ENCODE measurements around the gene ID2. TPM values are rescaled to one million over a fixed set of nuclear protein-coding genes. Genes with fewer than 3 reads are reported as not detected.

The ID2 gene
- total RNA-seq, 1 donor from 2014 or later = 11.9 TPM

- Mint-ChIP-seq H3K27ac (ENCODE audit: unreplicated experiment) (no peak overlapping the region), H3K9me3 (ENCODE audit: unreplicated experiment) (no peaks in the 10 kb centered on the region), H3K4me1 (ENCODE audit: unreplicated experiment) (no peaks in the 10 kb centered on the region), H3K4me3 (ENCODE audit: unreplicated experiment) (no peak overlapping the region), H3K36me3 (ENCODE audit: unreplicated experiment) (no peaks in the 10 kb centered on the region), H3K27me3 (ENCODE audit: unreplicated experiment) (peaks cover 11% of the 10 kb centered on the region)
- no peak for DNase-seq (ENCODE audit: extremely low spot score, unreplicated experiment)
- TF ChIP-seq, protein P1, sequence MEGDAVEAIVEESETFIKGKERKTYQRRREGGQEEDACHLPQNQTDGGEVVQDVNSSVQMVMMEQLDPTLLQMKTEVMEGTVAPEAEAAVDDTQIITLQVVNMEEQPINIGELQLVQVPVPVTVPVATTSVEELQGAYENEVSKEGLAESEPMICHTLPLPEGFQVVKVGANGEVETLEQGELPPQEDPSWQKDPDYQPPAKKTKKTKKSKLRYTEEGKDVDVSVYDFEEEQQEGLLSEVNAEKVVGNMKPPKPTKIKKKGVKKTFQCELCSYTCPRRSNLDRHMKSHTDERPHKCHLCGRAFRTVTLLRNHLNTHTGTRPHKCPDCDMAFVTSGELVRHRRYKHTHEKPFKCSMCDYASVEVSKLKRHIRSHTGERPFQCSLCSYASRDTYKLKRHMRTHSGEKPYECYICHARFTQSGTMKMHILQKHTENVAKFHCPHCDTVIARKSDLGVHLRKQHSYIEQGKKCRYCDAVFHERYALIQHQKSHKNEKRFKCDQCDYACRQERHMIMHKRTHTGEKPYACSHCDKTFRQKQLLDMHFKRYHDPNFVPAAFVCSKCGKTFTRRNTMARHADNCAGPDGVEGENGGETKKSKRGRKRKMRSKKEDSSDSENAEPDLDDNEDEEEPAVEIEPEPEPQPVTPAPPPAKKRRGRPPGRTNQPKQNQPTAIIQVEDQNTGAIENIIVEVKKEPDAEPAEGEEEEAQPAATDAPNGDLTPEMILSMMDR (IDR thresholded peaks at IDR 0.05) = no peak
Measured at GRCh38 chr2:8710951-8711350, 29.1 kb downstream of the ID2 start.

- Mint-ChIP-seq H3K4me3 (ENCODE audit: unreplicated experiment) (no peak overlapping the region), H3K36me3 (ENCODE audit: unreplicated experiment) (no peaks in the 10 kb centered on the region), H3K27me3 (ENCODE audit: unreplicated experiment) (peaks cover 3% of the 10 kb centered on the region), H3K27ac (ENCODE audit: unreplicated experiment) (no peak overlapping the region), H3K4me1 (ENCODE audit: unreplicated experiment) (no peaks in the 10 kb centered on the region), H3K9me3 (ENCODE audit: unreplicated experiment) (no peaks in the 10 kb centered on the region)
- TF ChIP-seq, protein P1 (IDR thresholded peaks at IDR 0.05) = no peak
- peak; percentile 75 for DNase-seq (ENCODE audit: extremely low spot score, unreplicated experiment)
Measured at GRCh38 chr2:8714283-8714682, 32.4 kb downstream of the ID2 start.

DNA sequence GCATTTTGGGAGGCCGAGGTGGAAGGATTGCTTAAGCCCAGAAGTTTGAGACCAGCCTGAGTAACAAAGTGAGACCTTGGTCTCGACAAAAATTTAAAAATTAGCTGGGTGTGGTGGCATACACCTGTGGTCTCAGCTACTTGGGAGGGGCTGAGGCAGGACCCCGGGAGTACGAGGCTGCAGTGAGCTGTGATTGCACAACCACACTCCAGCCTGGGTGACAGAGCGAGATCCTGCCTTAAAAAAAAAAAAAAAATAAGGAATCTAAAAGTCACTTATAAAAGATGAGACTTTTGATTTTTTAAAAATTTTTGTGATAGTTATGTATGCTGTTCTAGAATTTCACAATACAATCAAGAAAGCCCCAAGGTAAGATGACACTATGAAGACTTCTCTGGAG is 33.1 kb downstream of the ID2 start:
- Mint-ChIP-seq H3K27ac (ENCODE audit: unreplicated experiment) (no peak overlapping the region), H3K36me3 (ENCODE audit: unreplicated experiment) (no peaks in the 10 kb centered on the region), H3K4me3 (ENCODE audit: unreplicated experiment) (no peak overlapping the region), H3K9me3 (ENCODE audit: unreplicated experiment) (no peaks in the 10 kb centered on the region), H3K27me3 (ENCODE audit: unreplicated experiment) (peaks cover 3% of the 10 kb centered on the region), H3K4me1 (ENCODE audit: unreplicated experiment) (no peaks in the 10 kb centered on the region)
- no peak for DNase-seq (ENCODE audit: extremely low spot score, unreplicated experiment)
- TF ChIP-seq, protein P1 (IDR thresholded peaks at IDR 0.05) = no peak

GRCh38 chr2:8719528-8719927 is 37.7 kb downstream of the ID2 start:
- TF ChIP-seq, protein P1 (IDR thresholded peaks at IDR 0.05) = no peak
- peaks cover 2% of the 10 kb centered on the region for H3K36me3 Mint-ChIP-seq (ENCODE audit: unreplicated experiment)
- H3K4me1 Mint-ChIP-seq (ENCODE audit: unreplicated experiment) = no peaks in the 10 kb centered on the region
- H3K4me3 Mint-ChIP-seq (ENCODE audit: unreplicated experiment) = no peak overlapping the region
- no peak overlapping the region for H3K27ac Mint-ChIP-seq (ENCODE audit: unreplicated experiment)
- peak; percentile 3 for DNase-seq (ENCODE audit: extremely low spot score, unreplicated experiment)
- no peaks in the 10 kb centered on the region for H3K9me3 Mint-ChIP-seq (ENCODE audit: unreplicated experiment)
- H3K27me3 Mint-ChIP-seq (ENCODE audit: unreplicated experiment) = no peaks in the 10 kb centered on the region

DNA sequence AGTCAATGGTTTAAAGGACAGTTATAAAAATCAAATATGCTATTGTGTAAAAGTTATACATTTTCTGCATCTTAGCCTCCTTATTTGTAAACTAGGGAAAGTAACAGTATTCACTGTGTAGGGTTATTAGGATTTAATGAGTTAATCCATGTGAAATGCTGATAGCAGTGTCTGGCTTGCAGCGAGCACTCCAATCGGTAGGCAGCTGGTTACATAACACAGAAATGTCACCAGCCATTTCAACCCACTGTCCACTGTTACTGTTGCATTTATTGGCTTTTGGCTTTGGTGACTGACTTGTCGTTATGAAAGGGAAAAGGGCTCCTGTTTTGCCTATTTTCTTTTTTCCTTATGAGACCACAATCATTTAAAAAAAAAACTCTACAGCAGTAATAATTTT is 38.9 kb downstream of the ID2 start:
- DNase-seq (ENCODE audit: extremely low spot score, unreplicated experiment) = peak; percentile 15
- H3K27ac Mint-ChIP-seq (ENCODE audit: unreplicated experiment) = no peak overlapping the region
- TF ChIP-seq, protein P1 (IDR thresholded peaks at IDR 0.05) = no peak

More for the DNA sequence above, 38.9 kb downstream of the ID2 start:
- no peak overlapping the region for H3K4me3 Mint-ChIP-seq (ENCODE audit: unreplicated experiment)
- no peaks in the 10 kb centered on the region for H3K9me3 Mint-ChIP-seq (ENCODE audit: unreplicated experiment)
- H3K36me3 Mint-ChIP-seq (ENCODE audit: unreplicated experiment) = peaks cover 5% of the 10 kb centered on the region
- H3K27me3 Mint-ChIP-seq (ENCODE audit: unreplicated experiment) = no peaks in the 10 kb centered on the region
- no peaks in the 10 kb centered on the region for H3K4me1 Mint-ChIP-seq (ENCODE audit: unreplicated experiment)
